Thyroid gland (tissue), 4 donors: ENCODE results near the gene LUZP2.

Source experiments
- CTCF ChIP-seq, 6 experiments: fragments of 200-600 bp in 3 of 6; fragments of 450-650 bp in 3 of 6; sonication (generic) in 3 of 6; IDR thresholded peaks; one replicate each; pipeline ENCODE4 v1.5.1; 2016 to 2019; ENCODE audit warnings: antibody characterized with exemption in 6 of 6, mild to moderate bottlenecking in 2 of 6, inconsistent platforms in 1 of 6, moderate library complexity in 1 of 6
- POLR2A ChIP-seq, 2 donors: fragments of 450-650 bp; IDR thresholded peaks; one replicate each; pipeline ENCODE4 v1.6.1; 2017; ENCODE audit warnings: antibody characterized with exemption in 2 of 2, mild to moderate bottlenecking in 2 of 2, moderate library complexity in 1 of 2

GRCh38 chr11:24734742-24735237 is 237.9 kb downstream of the LUZP2 start:
- TF ChIP-seq CTCF (IDR thresholded peaks at IDR 0.05) = no peak
- TF ChIP-seq POLR2A (IDR thresholded peaks at IDR 0.05) = no peak
